Neural cell (in vitro differentiated cells): ENCODE results near the gene C22orf23. TPM values are rescaled to one million over a fixed set of nuclear protein-coding genes. Genes with fewer than 3 reads are reported as not detected.

Source experiments
- H2AFZ ChIP-seq: fragments of 200-600, 300-800 bp; sonication (generic), shearing (Covaris generic); 2 replicates; pipeline ENCODE4 v1.6.0; 2014; ENCODE audit warnings: low read depth, mild to moderate bottlenecking, antibody characterized with exemption, low read length, moderate library complexity
- H3F3A ChIP-seq: fragments of 200-600 bp; shearing (Covaris generic); 2 replicates; pipeline ENCODE4 v1.6.1; 2016; ENCODE audit warnings: mild to moderate bottlenecking, moderate library complexity, mixed read lengths, antibody characterized with exemption, low read length; ENCODE audit not compliant: insufficient read depth, poor library complexity, severe bottlenecking
- H3K27ac ChIP-seq: fragments of 200-600, 300-800 bp; sonication (generic), shearing (Covaris generic); 2 replicates; pipeline ENCODE4 v1.5.1; 2014; ENCODE audit warnings: mild to moderate bottlenecking, low read length, moderate library complexity
- H3K27me3 ChIP-seq: fragments of 300-800, 200-600 bp; sonication (generic), shearing (Covaris generic); 2 replicates; pipeline ENCODE4 v1.6.0; 2014; ENCODE audit warnings: mild to moderate bottlenecking, low read depth, low read length, moderate library complexity; ENCODE audit not compliant: insufficient read depth
- H3K36me3 ChIP-seq: fragments of 300-800, 200-600 bp; sonication (generic), shearing (Covaris generic); 2 replicates; pipeline ENCODE4 v1.5.1; 2014; ENCODE audit warnings: mild to moderate bottlenecking, antibody characterized with exemption, low read length, moderate library complexity; ENCODE audit not compliant: insufficient read depth
- H3K4me2 ChIP-seq: fragments of 300-800, 200-600 bp; sonication (generic), shearing (Covaris generic); 2 replicates; pipeline ENCODE4 v1.6.0; 2014; ENCODE audit warnings: mild to moderate bottlenecking, low read length
- H3K4me3 ChIP-seq: fragments of 300-800, 200-600 bp; sonication (generic), shearing (Covaris generic); 2 replicates; pipeline ENCODE4 v1.5.1; 2014; ENCODE audit warnings: mild to moderate bottlenecking, low read length, moderate library complexity
- H3K79me2 ChIP-seq: fragments of 200-600 bp; shearing (Covaris generic); replicated peaks from 2 replicates; pipeline ENCODE4 v1.6.0; 2014; ENCODE audit warnings: mild to moderate bottlenecking, low read length, moderate library complexity; ENCODE audit not compliant: insufficient read depth
- H3K9ac ChIP-seq: fragments of 300-800, 200-600 bp; sonication (generic), shearing (Covaris generic); 2 replicates; pipeline ENCODE4 v1.6.1; 2016; ENCODE audit warnings: mild to moderate bottlenecking, low read length, mixed read lengths
- H3K9me2 ChIP-seq: fragments of 200-600 bp; shearing (Covaris generic); 2 replicates; pipeline ENCODE4 v1.6.1; 2016; ENCODE audit warnings: mild to moderate bottlenecking, low read length, mixed read lengths; ENCODE audit not compliant: insufficient read depth
- H3K9me3 ChIP-seq: fragments of 200-600, 300-800 bp; sonication (generic), shearing (Covaris generic); 2 replicates; pipeline ENCODE4 v1.6.1; 2016; ENCODE audit warnings: mild to moderate bottlenecking, mixed run types, low read length, moderate library complexity, mixed read lengths
- H4K20me1 ChIP-seq: fragments of 200-600 bp; shearing (Covaris generic); 2 replicates; pipeline ENCODE4 v1.6.1; 2016; ENCODE audit warnings: mild to moderate bottlenecking, mixed run types; ENCODE audit not compliant: insufficient read depth
- CTCF ChIP-seq: fragments of 450-650 bp; IDR thresholded peaks from 2 replicates; pipeline ENCODE4 v1.5.1; 2014; ENCODE audit warnings: antibody characterized with exemption, mild to moderate bottlenecking, moderate library complexity; ENCODE audit not compliant: poor library complexity, severe bottlenecking
- EP300 ChIP-seq: fragments of 450-650 bp; conservative IDR thresholded peaks from 2 replicates; pipeline ENCODE4 v1.6.1; 2014; ENCODE audit warnings: antibody characterized with exemption, mild to moderate bottlenecking, moderate library complexity; ENCODE audit not compliant: poor library complexity, severe bottlenecking
- EZH2 ChIP-seq: fragments of 200-600, 300-800 bp; shearing (Covaris generic), sonication (generic); IDR thresholded peaks from 2 replicates; pipeline ENCODE4 v1.6.1; 2014; ENCODE audit warnings: antibody characterized with exemption, low read length, borderline replicate concordance, mild to moderate bottlenecking; ENCODE audit not compliant: insufficient read depth, poor library complexity, severe bottlenecking
- MXI1 ChIP-seq: fragments of 450-650 bp; conservative IDR thresholded peaks from 2 replicates; pipeline ENCODE4 v1.6.1; 2014; ENCODE audit warnings: antibody characterized with exemption, mild to moderate bottlenecking; ENCODE audit not compliant: poor library complexity, severe bottlenecking
- POLR2AphosphoS5 ChIP-seq: IDR thresholded peaks from 2 replicates; pipeline ENCODE4 v1.6.1; 2012
- RAD21 ChIP-seq: fragments of 450-650 bp; conservative IDR thresholded peaks from 2 replicates; pipeline ENCODE4 v1.6.1; 2014; ENCODE audit warnings: antibody characterized with exemption, mild to moderate bottlenecking, moderate library complexity
- REST ChIP-seq: IDR thresholded peaks from 2 replicates; pipeline ENCODE4 v1.6.1; 2012; ENCODE audit warnings: borderline replicate concordance
- SMC3 ChIP-seq: fragments of 450-650 bp; conservative IDR thresholded peaks from 2 replicates; pipeline ENCODE4 v1.6.1; 2014; ENCODE audit warnings: antibody characterized with exemption, mild to moderate bottlenecking, moderate library complexity; ENCODE audit not compliant: poor library complexity
- TAF1 ChIP-seq: IDR thresholded peaks from 2 replicates; pipeline ENCODE4 v1.6.1; 2012; ENCODE audit warnings: low read depth
- polyA plus RNA-seq: library from polyadenylated mRNA; depleted of rRNA; stranded (reverse); fragments of >200 nt; gene quantifications from 2 replicates; pipeline ENCODE4 v1.2.3, GENCODE V29; 2014

C22orf23 gene
- polyA plus RNA-seq, 1 donor from 2014 or later = 1.3 TPM

- no peak overlapping the region for H3K27ac ChIP-seq
- no peaks in the 10 kb centered on the region for H3K9me3 ChIP-seq
- no peaks in the 10 kb centered on the region for H4K20me1 ChIP-seq
- H3K9ac ChIP-seq = no peak overlapping the region
- H2AFZ ChIP-seq = no peak overlapping the region
- no peak overlapping the region for H3K4me2 ChIP-seq
- H3K79me2 ChIP-seq = no peaks in the 10 kb centered on the region
- no peaks in the 10 kb centered on the region for H3K27me3 ChIP-seq
- H3K4me3 ChIP-seq = no peak overlapping the region
- H3K36me3 ChIP-seq = no peaks in the 10 kb centered on the region
- H3F3A ChIP-seq = no peaks in the 10 kb centered on the region
- no peaks in the 10 kb centered on the region for H3K9me2 ChIP-seq
- TF ChIP-seq SMC3 = no peak
- no peak for TF ChIP-seq MXI1
- TF ChIP-seq EP300 = no peak
- TF ChIP-seq REST = no peak
- no peak for TF ChIP-seq RAD21
Measured at GRCh38 chr22:37972527-37972926, 19.1 kb upstream of the C22orf23 start.

- no peak overlapping the region for H3K4me2 ChIP-seq
- H3K4me3 ChIP-seq = no peak overlapping the region
- H3K9me3 ChIP-seq = no peaks in the 10 kb centered on the region
- H2AFZ ChIP-seq = no peak overlapping the region
- TF ChIP-seq MXI1 (no peak), EP300 (no peak), RAD21 (no peak), CTCF (no peak), SMC3 (no peak), REST (no peak), POLR2AphosphoS5 (no peak), TAF1 (no peak), EZH2 (no peak)
- no peaks in the 10 kb centered on the region for H3K27me3 ChIP-seq
- no peak overlapping the region for H3K27ac ChIP-seq
- H3K79me2 ChIP-seq = no peaks in the 10 kb centered on the region
- H4K20me1 ChIP-seq = no peaks in the 10 kb centered on the region
- no peaks in the 10 kb centered on the region for H3K36me3 ChIP-seq
- H3K9ac ChIP-seq = no peak overlapping the region
- no peaks in the 10 kb centered on the region for H3F3A ChIP-seq
- no peaks in the 10 kb centered on the region for H3K9me2 ChIP-seq
Measured at GRCh38 chr22:37971475-37972434, 18.4 kb upstream of the C22orf23 start.
